ENCODE results near the gene KPNA6. TPM values are rescaled to one million over a fixed set of nuclear protein-coding genes. Genes with fewer than 3 reads are reported as not detected.
"Not testable (repeated sequence)": the region's sequence is repeated elsewhere in the genome, so short reads cannot be mapped to it uniquely, and the experiment has no call there.

Gene KPNA6
- total and polyA plus RNA-seq, 4 experiments from 2014 or later = 25.4 to 62.5 (median 42.9) TPM

- H3K27ac ChIP-seq (ENCODE audit: low read depth, low read length); H3K9me3 ChIP-seq (ENCODE audit: control insufficient read depth in 1 of 2, low read length in 2 of 2); H3K27me3 ChIP-seq (ENCODE audit: insufficient read depth, low read length); H3K27ac Mint-ChIP-seq; H3K27me3 Mint-ChIP-seq; H3K36me3 ChIP-seq (ENCODE audit: insufficient read depth, low read length); H3K9me3 Mint-ChIP-seq; POLR2A ChIA-PET (ENCODE audit: partially characterized antibody); H3K36me3 Mint-ChIP-seq; intact Hi-C loops (cut with micrococcal nuclease); H3K4me3 ChIP-seq (ENCODE audit: low read length in 2 of 2); CTCF ChIA-PET (ENCODE audit: partially characterized antibody); DNase-seq: not testable (repeated sequence)
- Mint-ChIP-seq H3K4me3 (peak overlapping the region in 2 of 8 donors; percentile 20 to 43), H3K4me1 (peaks cover 31 to 65% (median 46%) of the 10 kb centered on the region in 4 donors)
- H3K4me1 ChIP-seq (ENCODE audit: insufficient read depth, low read length) = peaks cover 75% of the 10 kb centered on the region
Measured at GRCh38 chr1:32123361-32123760, 15.5 kb downstream of the KPNA6 start.

DNA sequence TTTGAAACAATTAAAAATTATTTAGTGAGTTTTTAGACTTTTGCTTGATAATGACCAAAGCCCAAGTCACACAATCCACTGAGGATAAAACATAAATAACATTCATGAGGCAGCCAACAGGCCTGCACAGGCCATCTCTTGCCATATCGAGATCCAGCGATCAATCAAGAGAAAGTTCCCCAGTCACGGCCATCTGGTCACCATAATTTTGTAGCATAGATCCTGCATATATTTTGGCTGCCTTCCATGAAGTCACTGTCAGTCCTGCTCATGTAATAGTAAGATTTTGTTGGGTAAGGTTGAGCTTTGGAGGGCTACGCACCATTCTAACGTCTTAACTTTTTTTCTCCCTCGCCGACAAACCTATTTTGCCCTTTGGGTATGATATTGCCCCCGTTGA, 17.5 kb downstream of the KPNA6 start:
- H3K27ac ChIP-seq (ENCODE audit: low read depth, low read length) = no peak overlapping the region
- Mint-ChIP-seq H3K36me3 (peaks cover 0 to 4% of the 10 kb centered on the region in 2 donors), H3K27me3 (no peaks in the 10 kb centered on the region), H3K27ac (no peak overlapping the region), H3K9me3 (no peaks in the 10 kb centered on the region), H3K4me1 (peaks cover 41 to 75% (median 59%) of the 10 kb centered on the region in 4 donors), H3K4me3 (no peak overlapping the region)
- H3K9me3 ChIP-seq (ENCODE audit: control insufficient read depth in 1 of 2, low read length in 2 of 2) = no peaks in the 10 kb centered on the region
- DNase-seq = no peak
- peaks cover 2% of the 10 kb centered on the region for H3K36me3 ChIP-seq (ENCODE audit: insufficient read depth, low read length)
- H3K4me3 ChIP-seq (ENCODE audit: low read length in 2 of 2) = no peak overlapping the region
- intact Hi-C loops (cut with micrococcal nuclease) = no loop called here
- ChIA-PET CTCF (ENCODE audit: partially characterized antibody) (interaction anchor here (1.6 kb wide), 1 partner anchor 17 kb away, joined by 5 read pairs; the partner anchor contains the start of gene KPNA6), POLR2A (ENCODE audit: partially characterized antibody) (no interaction called here)
- no peaks in the 10 kb centered on the region for H3K27me3 ChIP-seq (ENCODE audit: insufficient read depth, low read length)
- peaks cover 72% of the 10 kb centered on the region for H3K4me1 ChIP-seq (ENCODE audit: insufficient read depth, low read length)

- H3K27me3 ChIP-seq (ENCODE audit: insufficient read depth, low read length) = no peaks in the 10 kb centered on the region
- peak overlapping the region in 1 of 7 donors; percentile 36 for H3K27ac Mint-ChIP-seq
- DNase-seq = no peak
- ChIA-PET CTCF (ENCODE audit: partially characterized antibody) (no interaction called here), POLR2A (ENCODE audit: partially characterized antibody) (no interaction called here)
- no peak overlapping the region for H3K4me3 ChIP-seq (ENCODE audit: low read length in 2 of 2)
- peaks cover 61% of the 10 kb centered on the region for H3K4me1 ChIP-seq (ENCODE audit: insufficient read depth, low read length)
- no peaks in the 10 kb centered on the region for H3K9me3 ChIP-seq (ENCODE audit: control insufficient read depth in 1 of 2, low read length in 2 of 2)
- H3K27ac ChIP-seq (ENCODE audit: low read depth, low read length) = no peak overlapping the region
- H3K4me3 Mint-ChIP-seq = peak overlapping the region in 1 of 8 donors; percentile 2
- no peaks in the 10 kb centered on the region for H3K9me3 Mint-ChIP-seq
- no peaks in the 10 kb centered on the region for H3K27me3 Mint-ChIP-seq
- peaks cover 36 to 63% (median 50%) of the 10 kb centered on the region in 4 donors for H3K4me1 Mint-ChIP-seq
- H3K36me3 ChIP-seq (ENCODE audit: insufficient read depth, low read length) = peaks cover 3% of the 10 kb centered on the region
- intact Hi-C loops (cut with micrococcal nuclease) = no loop called here
- peaks cover 0 to 4% of the 10 kb centered on the region in 2 donors for H3K36me3 Mint-ChIP-seq
Measured at GRCh38 chr1:32126770-32127169, 18.9 kb downstream of the KPNA6 start.

GRCh38 chr1:32127409-32128198, 19.7 kb downstream of the KPNA6 start:
- H3K9me3 Mint-ChIP-seq = no peaks in the 10 kb centered on the region
- peaks cover 31 to 56% (median 43%) of the 10 kb centered on the region in 4 donors for H3K4me1 Mint-ChIP-seq
- peak overlapping the region in 5 of 7 donors; percentile 11 to 60 (median 36) for H3K27ac Mint-ChIP-seq
- H3K36me3 Mint-ChIP-seq = peaks cover 0 to 4% of the 10 kb centered on the region in 2 donors
- CTCF ChIA-PET (ENCODE audit: partially characterized antibody) = interaction anchor here (1.1 kb wide), 2 partner anchors 13 to 273 kb away, joined by 3 to 5 read pairs; no protein-coding TSS in a partner anchor
- Histone ChIP-seq H3K4me3 (ENCODE audit: low read length in 2 of 2) (no peak overlapping the region), H3K4me1 (ENCODE audit: insufficient read depth, low read length) (peaks cover 52% of the 10 kb centered on the region), H3K27me3 (ENCODE audit: insufficient read depth, low read length) (no peaks in the 10 kb centered on the region), H3K36me3 (ENCODE audit: insufficient read depth, low read length) (peaks cover 3% of the 10 kb centered on the region), H3K9me3 (ENCODE audit: control insufficient read depth in 1 of 2, low read length in 2 of 2) (no peaks in the 10 kb centered on the region), H3K27ac (ENCODE audit: low read depth, low read length) (no peak overlapping the region)
- intact Hi-C loops (cut with micrococcal nuclease) = no loop called here
- no peak for DNase-seq
- H3K27me3 Mint-ChIP-seq = no peaks in the 10 kb centered on the region
- peak overlapping the region in 3 of 8 donors; percentile 3 to 52 (median 17) for H3K4me3 Mint-ChIP-seq
- POLR2A ChIA-PET (ENCODE audit: partially characterized antibody) = interaction anchor here (1.1 to 1.3 kb wide), 3 partner anchors 9 to 20 kb away, joined by 3 to 7 read pairs (median 3); partner anchors contain the start of gene KPNA6

DNA sequence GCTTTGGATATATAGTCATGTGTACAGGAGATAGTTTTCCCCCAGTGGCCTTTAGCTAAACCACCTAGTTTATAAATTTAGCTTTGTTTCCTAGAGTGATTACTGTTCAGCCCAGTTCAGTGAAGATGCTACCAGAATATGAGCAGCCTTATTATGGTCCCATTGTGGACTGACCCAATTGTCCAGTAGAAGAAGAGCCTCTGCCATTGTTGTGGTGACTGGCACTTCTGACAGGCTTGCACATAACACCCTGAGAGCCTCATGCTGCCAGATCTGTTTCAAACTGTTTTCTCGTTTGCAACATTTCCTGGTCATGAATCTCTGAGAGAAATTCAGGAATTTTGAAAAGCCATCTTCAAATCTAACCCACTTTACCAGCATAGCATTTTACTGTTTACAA, 20.6 kb downstream of the KPNA6 start:
- POLR2A ChIA-PET (ENCODE audit: partially characterized antibody) = interaction anchor here (1.1 to 1.3 kb wide), 3 partner anchors 10 to 21 kb away, joined by 3 to 7 read pairs (median 3); partner anchors contain the start of gene KPNA6

GRCh38 chr1:32128964-32129363, 21.1 kb downstream of the KPNA6 start:
- H3K4me1 ChIP-seq (ENCODE audit: insufficient read depth, low read length) = peaks cover 39% of the 10 kb centered on the region
- ChIA-PET CTCF (ENCODE audit: partially characterized antibody) (interaction anchor here (1.0 to 1.5 kb wide), 3 partner anchors 17 to 272 kb away, joined by 3 read pairs; partner anchors contain the start of gene KPNA6), POLR2A (ENCODE audit: partially characterized antibody) (interaction anchor here (1.2 to 1.6 kb wide), 2 partner anchors 21 to 50 kb away, joined by 3 to 7 read pairs; partner anchors contain the start of genes KPNA6 and TXLNA)
- Mint-ChIP-seq H3K4me1 (peaks cover 29 to 46% (median 37%) of the 10 kb centered on the region in 4 donors), H3K9me3 (no peaks in the 10 kb centered on the region), H3K36me3 (peaks cover 0 to 7% of the 10 kb centered on the region in 2 donors), H3K27ac (peak overlapping the region in 3 of 7 donors; percentile 4 to 74 (median 73)), H3K4me3 (peak overlapping the region in 1 of 8 donors; percentile 46), H3K27me3 (no peaks in the 10 kb centered on the region)
- peaks cover 3% of the 10 kb centered on the region for H3K36me3 ChIP-seq (ENCODE audit: insufficient read depth, low read length)
- no peaks in the 10 kb centered on the region for H3K9me3 ChIP-seq (ENCODE audit: control insufficient read depth in 1 of 2, low read length in 2 of 2)
- intact Hi-C loops (cut with micrococcal nuclease) = no loop called here
- no peak for DNase-seq
- H3K27ac ChIP-seq (ENCODE audit: low read depth, low read length) = no peak overlapping the region
- no peak overlapping the region for H3K4me3 ChIP-seq (ENCODE audit: low read length in 2 of 2)
- no peaks in the 10 kb centered on the region for H3K27me3 ChIP-seq (ENCODE audit: insufficient read depth, low read length)

More for the DNA sequence above, 20.6 kb downstream of the KPNA6 start:
- Histone ChIP-seq H3K4me1 (ENCODE audit: insufficient read depth, low read length) (peaks cover 44% of the 10 kb centered on the region), H3K27ac (ENCODE audit: low read depth, low read length) (no peak overlapping the region), H3K4me3 (ENCODE audit: low read length in 2 of 2) (no peak overlapping the region), H3K9me3 (ENCODE audit: control insufficient read depth in 1 of 2, low read length in 2 of 2) (no peaks in the 10 kb centered on the region), H3K27me3 (ENCODE audit: insufficient read depth, low read length) (no peaks in the 10 kb centered on the region), H3K36me3 (ENCODE audit: insufficient read depth, low read length) (peaks cover 3% of the 10 kb centered on the region)
- H3K9me3 Mint-ChIP-seq = no peaks in the 10 kb centered on the region
- peak overlapping the region in 1 of 7 donors; percentile 17 for H3K27ac Mint-ChIP-seq
- CTCF ChIA-PET (ENCODE audit: partially characterized antibody) = interaction anchor here (1.0 to 1.5 kb wide), 4 partner anchors 14 to 272 kb away, joined by 3 to 5 read pairs (median 3); partner anchors contain the start of gene KPNA6
- H3K36me3 Mint-ChIP-seq = peaks cover 0 to 5% of the 10 kb centered on the region in 2 donors
- H3K27me3 Mint-ChIP-seq = no peaks in the 10 kb centered on the region
- no peak overlapping the region for H3K4me3 Mint-ChIP-seq
- DNase-seq = no peak
- H3K4me1 Mint-ChIP-seq = peaks cover 28 to 47% (median 37%) of the 10 kb centered on the region in 4 donors
- intact Hi-C loops (cut with micrococcal nuclease) = no loop called here

- intact Hi-C loops (cut with micrococcal nuclease); H3K4me3 Mint-ChIP-seq; H3K9me3 Mint-ChIP-seq; H3K27ac Mint-ChIP-seq; CTCF ChIA-PET (ENCODE audit: partially characterized antibody); H3K4me3 ChIP-seq (ENCODE audit: low read length in 2 of 2); H3K9me3 ChIP-seq (ENCODE audit: control insufficient read depth in 1 of 2, low read length in 2 of 2); H3K27me3 ChIP-seq (ENCODE audit: insufficient read depth, low read length); H3K4me1 ChIP-seq (ENCODE audit: insufficient read depth, low read length); H3K27ac ChIP-seq (ENCODE audit: low read depth, low read length); H3K27me3 Mint-ChIP-seq; DNase-seq; H3K36me3 ChIP-seq (ENCODE audit: insufficient read depth, low read length); POLR2A ChIA-PET (ENCODE audit: partially characterized antibody): not testable (repeated sequence)
- H3K4me1 Mint-ChIP-seq = peaks cover 20 to 40% (median 27%) of the 10 kb centered on the region in 4 donors
- H3K36me3 Mint-ChIP-seq = peaks cover 8 to 14% of the 10 kb centered on the region in 2 donors
Measured at GRCh38 chr1:32133950-32134280, 26.1 kb downstream of the KPNA6 start.
